ENCODE results near the gene CYLD.
A peak's percentile ranks its signal among the peaks of the same experiment; 100 is the strongest.

The CYLD gene

GRCh38 chr16:50774405-50774804 lies 32.5 kb downstream of the CYLD start:
- ChIA-PET POLR2A (no interaction called here), CTCF (no interaction called here)
- TF ChIP-seq LEF1 (IDR thresholded peaks at IDR 0.05; ENCODE audit: borderline replicate concordance) (no peak), CTBP1 (IDR thresholded peaks at IDR 0.05; ENCODE audit: borderline replicate concordance) (no peak), ELF4 (IDR thresholded peaks at IDR 0.05) (no peak), TARDBP (IDR thresholded peaks at IDR 0.05) (no peak), HDGF (IDR thresholded peaks at IDR 0.05; ENCODE audit: borderline replicate concordance) (no peak), NFRKB (IDR thresholded peaks at IDR 0.05) (no peak), ARNT (IDR thresholded peaks at IDR 0.05) (no peak), PKNOX1 (IDR thresholded peaks at IDR 0.05) (no peak), FOXK2 (IDR thresholded peaks at IDR 0.05) (no peak), L3MBTL2 (conservative IDR thresholded peaks at IDR 0.05) (no peak), ZNF384 (IDR thresholded peaks at IDR 0.05) (no peak), SUZ12 (IDR thresholded peaks at IDR 0.05) (no peak)
- DNase-seq (ENCODE audit: extremely low spot score): no peak

- ChIA-PET CTCF (no interaction called here), POLR2A (no interaction called here)
- no peak for TF ChIP-seq PKNOX1 (IDR thresholded peaks at IDR 0.05)
- no peak for TF ChIP-seq ELF4 (IDR thresholded peaks at IDR 0.05)
- TF ChIP-seq L3MBTL2 (conservative IDR thresholded peaks at IDR 0.05): no peak
- no peak for TF ChIP-seq ARNT (IDR thresholded peaks at IDR 0.05)
- TF ChIP-seq SP1 (IDR thresholded peaks at IDR 0.05): no peak
- no peak for TF ChIP-seq ZNF384 (IDR thresholded peaks at IDR 0.05)
- no peak for TF ChIP-seq FOXA1 (IDR thresholded peaks at IDR 0.05)
- TF ChIP-seq LEF1 (IDR thresholded peaks at IDR 0.05; ENCODE audit: borderline replicate concordance): no peak
- DNase-seq (ENCODE audit: extremely low spot score): no peak
Measured at GRCh38 chr16:50774960-50775359, 33.1 kb downstream of the CYLD start.

GRCh38 chr16:50776037-50776436 lies 34.2 kb downstream of the CYLD start:
- TF ChIP-seq NFRKB (IDR thresholded peaks at IDR 0.05): no peak
- TF ChIP-seq L3MBTL2 (conservative IDR thresholded peaks at IDR 0.05): no peak
- TF ChIP-seq SUZ12 (IDR thresholded peaks at IDR 0.05): no peak
- TF ChIP-seq FOXA1 (IDR thresholded peaks at IDR 0.05): no peak
- TF ChIP-seq ZNF384 (IDR thresholded peaks at IDR 0.05): no peak
- no peak for TF ChIP-seq BHLHE40 (IDR thresholded peaks at IDR 0.05; ENCODE audit: borderline replicate concordance)
- no peak for TF ChIP-seq SP1 (IDR thresholded peaks at IDR 0.05)
- no peak for TF ChIP-seq TARDBP (IDR thresholded peaks at IDR 0.05)
- no peak for TF ChIP-seq CTBP1 (IDR thresholded peaks at IDR 0.05; ENCODE audit: borderline replicate concordance)
- TF ChIP-seq LEF1 (IDR thresholded peaks at IDR 0.05; ENCODE audit: borderline replicate concordance): no peak
- no peak for TF ChIP-seq FOXK2 (IDR thresholded peaks at IDR 0.05)
- TF ChIP-seq HDGF (IDR thresholded peaks at IDR 0.05; ENCODE audit: borderline replicate concordance): no peak
- TF ChIP-seq ARNT (IDR thresholded peaks at IDR 0.05): no peak
- TF ChIP-seq ELF4 (IDR thresholded peaks at IDR 0.05): no peak
- TF ChIP-seq FOXM1 (IDR thresholded peaks at IDR 0.05; ENCODE audit: borderline replicate concordance): no peak
- TF ChIP-seq PKNOX1 (IDR thresholded peaks at IDR 0.05): no peak
- ChIA-PET POLR2A (no interaction called here), CTCF (interaction anchor here (0.9 kb wide), 1 partner anchor 111 kb away, joined by 3 read pairs; no protein-coding TSS in a partner anchor)
- no peak for DNase-seq (ENCODE audit: extremely low spot score)

GRCh38 chr16:50778284-50779163 lies 36.6 kb downstream of the CYLD start:
- CTCF ChIA-PET: no interaction called here
- POLR2A ChIA-PET: no interaction called here
- no peak for DNase-seq (ENCODE audit: extremely low spot score)
- TF ChIP-seq NFRKB (IDR thresholded peaks at IDR 0.05): no peak
- no peak for TF ChIP-seq ARNT (IDR thresholded peaks at IDR 0.05)
- TF ChIP-seq FOXM1 (IDR thresholded peaks at IDR 0.05; ENCODE audit: borderline replicate concordance): no peak
- no peak for TF ChIP-seq SP1 (IDR thresholded peaks at IDR 0.05)

- ChIA-PET POLR2A (no interaction called here), CTCF (no interaction called here)
- DNase-seq (ENCODE audit: extremely low spot score): peak; percentile 14
- TF ChIP-seq CTBP1 (IDR thresholded peaks at IDR 0.05; ENCODE audit: borderline replicate concordance) (no peak), BHLHE40 (IDR thresholded peaks at IDR 0.05; ENCODE audit: borderline replicate concordance) (no peak), LEF1 (IDR thresholded peaks at IDR 0.05; ENCODE audit: borderline replicate concordance) (no peak)
Measured at GRCh38 chr16:50781043-50781442, 39.2 kb downstream of the CYLD start.

- POLR2A ChIA-PET: no interaction called here
- DNase-seq (ENCODE audit: extremely low spot score): no peak
- TF ChIP-seq HDGF (IDR thresholded peaks at IDR 0.05; ENCODE audit: borderline replicate concordance) (no peak), PKNOX1 (IDR thresholded peaks at IDR 0.05) (no peak), CTBP1 (IDR thresholded peaks at IDR 0.05; ENCODE audit: borderline replicate concordance) (no peak), SP1 (IDR thresholded peaks at IDR 0.05) (no peak), SUZ12 (IDR thresholded peaks at IDR 0.05) (no peak), TARDBP (IDR thresholded peaks at IDR 0.05) (no peak), ARNT (IDR thresholded peaks at IDR 0.05) (no peak), FOXA1 (IDR thresholded peaks at IDR 0.05) (no peak), LEF1 (IDR thresholded peaks at IDR 0.05; ENCODE audit: borderline replicate concordance) (no peak), L3MBTL2 (conservative IDR thresholded peaks at IDR 0.05) (no peak), FOXM1 (IDR thresholded peaks at IDR 0.05; ENCODE audit: borderline replicate concordance) (no peak), BHLHE40 (IDR thresholded peaks at IDR 0.05; ENCODE audit: borderline replicate concordance) (no peak), ZNF384 (IDR thresholded peaks at IDR 0.05) (no peak), ELF4 (IDR thresholded peaks at IDR 0.05) (no peak), NFRKB (IDR thresholded peaks at IDR 0.05) (no peak), FOXK2 (IDR thresholded peaks at IDR 0.05) (no peak)
- CTCF ChIA-PET: no interaction called here
Measured at GRCh38 chr16:50781518-50781917, 39.6 kb downstream of the CYLD start.
